HG03354 (cell line): ENCODE measurements around the gene POLD1.
"Not testable (repeated sequence)": the region's sequence is repeated elsewhere in the genome, so short reads cannot be mapped to it uniquely, and the experiment has no call there.

Source experiments
- ATAC-seq: cut with Tn5 transposase; IDR thresholded peaks from one replicate; pipeline ENCODE4 v1.9.1; 2021; ENCODE audit warnings: mild to moderate bottlenecking; ENCODE audit not compliant: unreplicated experiment, poor library complexity, severe bottlenecking

The POLD1 gene

DNA sequence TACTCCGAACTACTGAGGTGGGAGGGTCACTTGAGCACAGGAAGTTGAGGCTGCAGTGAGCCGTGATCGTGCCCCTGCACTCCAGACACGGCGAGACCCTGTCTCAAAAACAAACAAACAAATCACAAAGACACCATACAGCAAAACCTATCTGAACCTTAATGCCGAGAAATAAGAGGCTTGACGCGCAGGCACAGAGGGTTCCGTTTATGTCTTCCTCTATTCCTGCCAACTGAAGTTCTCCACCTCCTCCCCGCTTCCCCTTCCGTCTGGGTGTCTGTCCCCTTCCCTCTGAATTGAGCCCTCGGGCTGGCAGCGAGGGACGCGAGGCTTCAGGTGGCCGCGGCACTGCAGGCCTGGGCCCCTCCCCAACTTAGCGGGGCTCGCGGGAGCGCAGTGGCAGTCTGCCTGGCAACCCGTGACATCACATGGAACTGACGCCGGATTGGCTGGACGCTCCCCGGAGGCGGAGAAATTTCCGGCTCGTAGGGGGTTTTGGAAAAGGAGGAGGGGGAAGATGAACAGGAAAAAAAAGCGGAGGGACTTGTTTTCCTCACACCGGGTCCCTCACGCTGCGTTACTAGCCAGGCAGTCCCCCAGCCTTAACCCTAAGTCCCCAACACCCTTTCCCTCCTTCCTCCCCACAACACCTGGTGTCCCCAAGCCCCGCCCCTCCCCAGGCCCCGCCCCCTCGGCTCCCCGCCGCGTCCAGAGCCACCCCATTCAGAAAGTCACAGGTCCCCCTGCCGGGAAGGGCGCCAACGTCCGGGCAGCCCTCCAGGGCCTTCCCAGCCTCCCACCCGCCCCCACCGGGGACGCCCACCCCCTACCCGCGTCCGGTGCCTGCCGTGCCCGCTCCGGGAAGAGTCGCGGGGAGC is 47.4 kb downstream of the POLD1 start:
- peak; percentile 79 for ATAC-seq

- peak; percentile 2 for ATAC-seq
Observed at GRCh38 chr19:50432221-50433028, 48.3 kb downstream of the POLD1 start, which contains the start of gene MYBPC2. Gene MYBPC2 (plus strand): TSS chr19:50432892. CDS start chr19:50432954, 62 bp downstream.

- no peak for ATAC-seq
Observed at GRCh38 chr19:50433201-50434180, 49.3 kb downstream of the POLD1 start.

DNA sequence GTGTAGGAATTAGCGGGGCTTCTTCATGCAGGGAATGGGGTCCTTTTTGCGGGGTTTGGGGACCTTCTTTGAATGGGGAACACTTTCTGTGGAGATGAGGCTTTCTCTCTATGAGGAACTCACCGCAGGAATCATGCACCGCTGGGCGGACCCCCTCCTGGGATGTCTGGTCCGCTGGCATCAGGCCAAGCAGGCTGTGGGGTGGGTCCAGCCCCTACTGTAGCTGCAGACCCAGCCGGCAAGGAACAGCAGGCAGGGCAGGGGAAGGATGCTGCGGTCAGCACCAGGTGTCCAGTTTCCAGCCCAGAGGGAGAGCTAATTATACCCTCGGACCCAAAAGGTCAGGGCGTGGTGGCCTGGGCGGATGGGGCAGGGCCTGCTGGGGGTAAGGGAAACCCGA is 50.4 kb downstream of the POLD1 start:
- ATAC-seq, result no peak

GRCh38 chr19:50435221-50435620 is 51.1 kb downstream of the POLD1 start:
- no peak for ATAC-seq

DNA sequence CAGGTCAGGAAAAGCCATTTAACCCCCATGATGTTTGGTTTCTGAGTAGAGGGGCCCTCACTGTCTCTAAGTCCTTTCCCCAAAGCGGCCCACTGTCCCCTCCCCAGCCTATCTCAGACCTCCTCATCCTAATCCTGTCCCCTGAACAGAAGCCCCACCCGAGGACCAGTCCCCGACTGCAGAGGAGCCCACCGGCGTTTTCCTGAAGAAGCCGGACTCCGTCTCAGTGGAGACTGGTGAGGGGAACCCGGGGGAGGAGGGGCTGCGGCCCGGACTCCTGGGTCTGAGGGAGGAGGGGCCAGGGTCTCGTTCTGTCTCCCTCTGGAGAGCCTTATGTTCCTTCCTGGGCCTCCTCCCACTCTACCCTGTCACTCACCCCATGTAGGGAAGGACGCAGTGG is 51.5 kb downstream of the POLD1 start:
- ATAC-seq, result no peak

- no peak for ATAC-seq
Observed at GRCh38 chr19:50437862-50438449, 53.8 kb downstream of the POLD1 start.

DNA sequence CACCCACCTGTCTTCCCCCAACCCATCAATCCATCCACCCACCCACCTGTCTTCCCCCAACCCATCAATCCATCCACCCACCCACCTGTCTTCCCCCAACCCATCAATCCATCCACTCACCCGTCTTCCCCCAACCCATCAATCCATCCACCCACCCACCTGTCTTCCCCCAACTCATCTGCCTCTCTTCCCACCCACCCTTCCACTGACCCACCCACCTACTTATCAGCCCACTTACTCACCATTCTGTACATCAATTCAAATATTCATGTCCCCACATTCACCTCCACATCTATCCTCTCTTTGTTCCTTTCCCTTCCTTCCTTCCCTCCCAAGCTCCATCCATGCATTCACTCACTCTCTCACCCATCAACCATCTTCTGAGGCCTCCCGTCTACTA is 55.0 kb downstream of the POLD1 start:
- ATAC-seq, result not testable (repeated sequence)

DNA sequence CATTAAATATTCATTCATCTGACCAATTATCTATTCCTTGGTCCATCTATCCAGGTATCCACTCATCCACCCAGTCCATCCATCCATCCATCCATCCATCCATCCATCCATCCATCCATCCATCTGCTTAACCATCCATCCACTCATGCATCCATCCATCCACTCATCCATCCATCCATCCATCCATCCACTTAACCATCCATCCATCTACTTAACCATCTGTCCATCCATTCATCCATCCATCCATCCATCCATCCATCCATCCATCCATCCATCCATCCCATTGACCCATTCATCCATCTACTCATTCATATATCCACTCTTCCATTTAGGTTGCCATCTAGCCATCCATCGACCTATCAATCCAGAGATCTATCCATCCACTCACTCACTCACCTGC is 59.9 kb downstream of the POLD1 start:
- no peak for ATAC-seq

DNA sequence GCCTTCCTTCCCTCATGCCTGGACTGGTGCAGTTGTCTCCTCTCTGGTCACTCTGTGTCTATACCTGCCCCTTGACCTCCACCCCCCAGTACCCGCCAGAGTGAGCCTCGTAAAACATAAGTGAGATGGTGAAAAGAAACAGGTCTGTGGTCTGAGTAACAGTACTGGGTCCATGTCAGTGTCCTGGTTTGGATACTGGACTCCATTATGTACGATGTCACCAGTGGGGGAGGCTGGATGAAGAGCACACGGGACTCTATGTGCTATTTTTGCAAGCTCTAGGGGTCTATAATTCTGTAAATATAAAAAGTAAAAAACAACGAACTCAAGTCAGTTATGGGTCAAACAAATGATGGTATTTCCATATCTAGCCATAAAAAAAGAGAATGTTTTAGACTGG is 62.9 kb downstream of the POLD1 start:
- no peak for ATAC-seq

DNA sequence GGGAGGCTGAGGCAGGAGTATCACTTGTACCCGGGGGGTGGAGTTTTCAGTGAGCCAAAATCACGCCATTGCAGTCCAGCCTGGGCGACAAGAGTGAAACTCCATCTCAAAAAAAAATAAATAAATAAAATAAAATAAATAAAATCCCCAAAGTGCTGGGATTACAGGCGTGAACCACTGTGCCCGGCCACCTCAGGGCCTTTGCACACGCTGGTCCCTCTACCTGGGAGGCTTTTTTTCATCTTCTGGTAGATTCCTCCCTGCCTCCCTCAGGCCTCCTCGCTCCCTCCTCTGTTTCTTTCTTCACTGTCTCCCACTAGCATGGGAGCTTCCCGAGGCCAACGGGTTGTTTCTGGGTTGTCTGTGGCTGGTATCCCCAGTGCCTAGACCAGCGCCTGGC is 63.6 kb downstream of the POLD1 start:
- ATAC-seq, result no peak

GRCh38 chr19:50449236-50449899 is 65.2 kb downstream of the POLD1 start:
- ATAC-seq, result no peak

DNA sequence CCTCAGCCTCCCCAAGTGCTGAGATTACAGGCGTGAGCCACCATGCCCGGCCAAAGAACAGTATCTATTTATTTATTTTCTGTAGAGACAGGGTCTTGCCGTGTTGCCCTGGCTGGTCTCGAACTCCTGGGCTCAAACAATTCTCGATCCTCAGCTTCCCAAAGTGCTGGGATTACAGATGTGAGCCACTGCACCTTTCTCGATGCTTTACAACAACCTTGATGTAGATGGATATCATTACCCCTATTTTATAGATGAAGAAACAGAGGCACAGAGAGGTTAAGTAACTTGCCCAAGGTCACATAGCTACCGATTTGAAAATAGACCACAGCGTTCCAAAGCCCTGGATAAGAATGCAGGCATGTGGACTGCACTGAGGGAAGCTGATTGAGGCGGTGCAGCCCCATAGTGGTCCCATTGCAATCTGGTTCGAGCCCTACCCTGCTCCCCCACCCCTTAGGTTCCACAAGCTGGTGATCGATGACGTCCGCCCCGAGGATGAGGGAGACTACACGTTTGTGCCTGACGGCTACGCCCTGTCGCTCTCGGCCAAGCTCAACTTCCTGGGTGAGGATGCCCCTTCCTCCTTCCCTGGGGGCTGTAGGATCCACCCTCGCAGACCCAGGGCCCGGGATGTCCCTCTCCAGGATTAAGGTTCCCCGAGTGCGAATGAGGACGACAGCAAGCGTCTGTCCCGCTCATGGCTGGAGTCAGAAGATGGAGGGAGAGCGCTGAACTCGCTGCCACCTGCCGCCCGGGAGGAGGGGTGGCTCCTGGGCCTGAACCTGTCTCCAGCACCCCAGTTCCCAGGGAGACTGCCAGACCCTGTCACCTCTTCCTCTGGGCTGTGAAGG is 66.4 kb downstream of the POLD1 start:
- no peak for ATAC-seq

- ATAC-seq, result no peak
Observed at GRCh38 chr19:50451223-50451534, 67.0 kb downstream of the POLD1 start.

DNA sequence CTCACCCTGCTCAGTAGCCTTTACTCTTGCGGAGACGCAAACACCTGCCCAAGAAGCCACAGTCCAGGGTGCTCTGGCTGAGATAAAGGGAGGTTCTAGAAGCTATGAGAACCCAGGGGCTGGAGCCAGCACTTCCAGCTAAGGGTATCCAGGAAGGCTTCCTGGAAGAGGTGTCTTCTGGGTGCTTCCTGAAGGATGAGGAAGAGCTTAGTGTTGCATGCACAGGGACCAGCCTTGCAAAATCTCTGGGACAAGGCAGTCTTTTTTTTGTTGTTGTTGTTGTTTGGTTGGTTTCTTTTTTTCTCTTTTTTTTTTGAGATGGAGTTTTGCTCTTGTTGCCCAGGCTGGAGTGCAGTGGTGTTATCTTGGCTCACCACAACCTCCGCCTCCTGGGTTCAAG is 69.1 kb downstream of the POLD1 start:
- ATAC-seq, result no peak

GRCh38 chr19:50455992-50456391 is 71.8 kb downstream of the POLD1 start:
- ATAC-seq, result no peak

DNA sequence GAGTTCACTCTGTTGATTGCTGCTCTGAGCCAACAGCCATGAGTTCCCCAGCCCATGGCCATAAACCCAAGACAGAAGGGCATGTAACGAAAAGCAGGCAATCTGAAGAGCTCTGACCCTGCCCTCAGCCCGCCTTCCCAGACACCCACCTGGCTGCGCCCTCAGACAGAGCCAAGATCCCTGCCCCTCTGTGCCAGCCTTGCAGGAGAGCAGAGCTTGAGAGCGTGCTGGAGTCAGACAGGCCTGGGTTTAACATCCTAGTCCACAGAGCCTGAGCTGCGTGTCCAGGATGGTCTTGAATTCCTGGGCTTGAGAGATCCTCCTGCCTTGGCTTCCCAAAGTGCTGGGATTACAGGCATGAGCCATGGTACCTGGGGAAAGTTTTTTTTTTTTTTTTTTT is 73.2 kb downstream of the POLD1 start:
- no peak for ATAC-seq

- no peak for ATAC-seq
Observed at GRCh38 chr19:50458396-50459066, 74.4 kb downstream of the POLD1 start.
